Lower leg skin (tissue), 4 donors: ENCODE measurements around the gene FAM170B. TPM values are rescaled to one million over a fixed set of nuclear protein-coding genes. Genes with fewer than 3 reads are reported as not detected.
A peak's percentile ranks its signal among the peaks of the same experiment; 100 is the strongest.

ENCODE experiments used
- DNase-seq, 2 donors: peaks; one replicate each; pipeline ENCODE4 v3.0.0-alpha.2; 2019; ENCODE audit warnings: low spot score in 2 of 2
- H3K4me3 ChIP-seq: fragments of 200-600 bp; sonication (generic); 2 replicates; pipeline ENCODE4 v1.5.1; 2017; ENCODE audit warnings: mild to moderate bottlenecking, low read depth; ENCODE audit not compliant: poor library complexity, severe bottlenecking
- POLR2A ChIP-seq, 2 donors: fragments of 450-650 bp; IDR thresholded peaks; one replicate each; pipeline ENCODE4 v1.6.1; 2016 to 2017; ENCODE audit warnings: antibody characterized with exemption in 2 of 2, mild to moderate bottlenecking in 1 of 2, moderate library complexity in 1 of 2
- WGBS, 2 donors: methylation state at CpG; one replicate each; pipeline ENCODE4 v1.1.5; 2018; 5-methylcytosine and 5-hydroxymethylcytosine counted together
- intact Hi-C: fragments of 100-400 bp; cut with DNase I; formaldehyde crosslinking; loops from one replicate; pipeline ENCODE4 v1.15.0; 2023; ENCODE audit warnings: low total_unique reads
- total RNA-seq, 4 donors: library from RNA; depleted of rRNA; stranded (reverse); fragments of >200 nt; gene quantifications; one replicate each; pipeline ENCODE4 v1.1.0, GENCODE V29; 2016
- TF ChIP-seq, protein P1 (sequence below), 3 donors: fragments of 450-650 bp; IDR thresholded peaks; one replicate each; pipeline ENCODE4 v1.5.1; 2016; ENCODE audit warnings: antibody characterized with exemption in 3 of 3, mild to moderate bottlenecking in 3 of 3, moderate library complexity in 2 of 3

Gene FAM170B
- not detected for total RNA-seq

DNA sequence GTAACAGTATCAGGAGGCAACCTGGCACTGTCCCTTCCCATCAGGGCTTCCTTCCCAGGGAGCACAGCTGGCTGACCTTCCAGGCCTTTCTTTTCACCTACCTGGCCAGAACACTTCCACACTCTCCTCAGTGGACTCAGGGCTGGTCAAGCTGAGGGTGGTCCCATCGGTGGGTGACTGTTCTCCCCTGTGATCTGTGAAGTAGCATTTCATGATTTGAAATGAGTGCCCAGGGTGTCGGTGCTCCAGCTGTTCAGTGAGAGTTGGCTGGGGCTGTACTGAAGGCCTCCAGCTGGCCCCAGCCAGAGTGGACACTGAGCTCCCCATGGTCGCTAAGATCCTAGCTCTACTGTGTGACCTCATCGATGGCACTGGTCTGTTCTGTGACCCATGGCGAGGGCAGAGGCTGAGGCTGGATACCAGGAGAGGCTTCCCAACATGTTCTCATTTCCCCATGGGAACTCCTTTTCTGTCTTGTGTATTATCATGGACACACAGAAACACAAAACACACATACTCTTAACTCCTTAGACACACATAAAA is at the start of gene FAM170B:
TSS of gene FAM170B (minus strand) at position 316 of the 543 bp plus-strand sequence. CDS start at position 213, 103 bp downstream.
- intact Hi-C loops = no loop called here
- peak in 1 of 2 donors; percentile 62 for DNase-seq
- no peak within 1 kb of the TSS for H3K4me3 ChIP-seq
- TF ChIP-seq, protein P1, sequence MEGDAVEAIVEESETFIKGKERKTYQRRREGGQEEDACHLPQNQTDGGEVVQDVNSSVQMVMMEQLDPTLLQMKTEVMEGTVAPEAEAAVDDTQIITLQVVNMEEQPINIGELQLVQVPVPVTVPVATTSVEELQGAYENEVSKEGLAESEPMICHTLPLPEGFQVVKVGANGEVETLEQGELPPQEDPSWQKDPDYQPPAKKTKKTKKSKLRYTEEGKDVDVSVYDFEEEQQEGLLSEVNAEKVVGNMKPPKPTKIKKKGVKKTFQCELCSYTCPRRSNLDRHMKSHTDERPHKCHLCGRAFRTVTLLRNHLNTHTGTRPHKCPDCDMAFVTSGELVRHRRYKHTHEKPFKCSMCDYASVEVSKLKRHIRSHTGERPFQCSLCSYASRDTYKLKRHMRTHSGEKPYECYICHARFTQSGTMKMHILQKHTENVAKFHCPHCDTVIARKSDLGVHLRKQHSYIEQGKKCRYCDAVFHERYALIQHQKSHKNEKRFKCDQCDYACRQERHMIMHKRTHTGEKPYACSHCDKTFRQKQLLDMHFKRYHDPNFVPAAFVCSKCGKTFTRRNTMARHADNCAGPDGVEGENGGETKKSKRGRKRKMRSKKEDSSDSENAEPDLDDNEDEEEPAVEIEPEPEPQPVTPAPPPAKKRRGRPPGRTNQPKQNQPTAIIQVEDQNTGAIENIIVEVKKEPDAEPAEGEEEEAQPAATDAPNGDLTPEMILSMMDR (IDR thresholded peaks at IDR 0.05) = no peak
- no peak for TF ChIP-seq POLR2A (IDR thresholded peaks at IDR 0.05)
- 50 to 87% methylated on average over 5 of the region's 5 CpGs for WGBS, 2 donors

DNA sequence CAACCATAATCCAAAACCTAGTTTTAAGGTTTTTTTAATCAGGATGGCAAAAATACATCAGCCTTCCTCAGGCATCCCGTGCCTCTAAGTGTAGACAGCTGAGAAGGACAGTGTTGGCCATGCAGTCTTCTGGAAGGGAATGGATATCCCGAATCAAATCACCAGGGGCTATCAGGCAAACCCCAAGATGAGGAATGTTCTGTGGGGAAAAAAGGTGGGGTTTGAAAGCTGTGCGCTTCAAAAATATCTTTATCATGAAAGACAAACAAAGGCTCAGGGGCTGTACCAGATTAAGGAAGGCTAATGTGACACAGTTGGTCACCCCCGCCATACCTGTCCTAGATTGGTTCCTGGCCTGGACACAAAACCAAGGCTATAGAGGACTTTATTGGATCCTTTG is 49.0 kb upstream of the FAM170B start:
- no peak overlapping the region for H3K4me3 ChIP-seq
- peak in 1 of 2 donors; percentile 26 for DNase-seq
- intact Hi-C loops = no loop called here
- WGBS, 2 donors = 86 to 91% methylated on average over 4 of the region's 4 CpGs
- TF ChIP-seq, protein P1 (IDR thresholded peaks at IDR 0.05) = no peak
- TF ChIP-seq POLR2A (IDR thresholded peaks at IDR 0.05) = no peak

DNA sequence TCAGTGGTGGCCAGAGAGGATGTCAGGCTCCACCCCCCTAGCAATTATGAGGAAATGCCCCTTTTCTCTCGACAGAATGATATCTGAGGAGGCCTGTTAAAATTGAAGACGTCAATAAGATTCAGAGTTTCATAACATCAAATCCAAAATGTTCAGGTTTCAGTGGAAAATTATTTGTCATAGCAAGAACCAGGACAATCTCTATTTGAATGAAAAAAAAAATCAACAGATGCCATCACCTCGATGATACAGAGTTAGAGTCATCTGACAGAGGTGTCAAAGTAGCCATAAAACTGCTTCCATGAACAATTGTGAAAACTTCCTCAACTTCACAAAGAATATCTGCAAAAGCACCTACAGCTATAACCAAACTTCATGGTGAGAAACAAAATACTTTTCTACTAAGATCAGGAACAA is 46.6 kb upstream of the FAM170B start:
- TF ChIP-seq POLR2A (IDR thresholded peaks at IDR 0.05) = no peak
- TF ChIP-seq, protein P1 (IDR thresholded peaks at IDR 0.05) = no peak
- no peak for DNase-seq
- no peak overlapping the region for H3K4me3 ChIP-seq
- WGBS, 2 donors = 27 to 37% methylated on average over 3 of the region's 3 CpGs
- intact Hi-C loops = no loop called here

DNA sequence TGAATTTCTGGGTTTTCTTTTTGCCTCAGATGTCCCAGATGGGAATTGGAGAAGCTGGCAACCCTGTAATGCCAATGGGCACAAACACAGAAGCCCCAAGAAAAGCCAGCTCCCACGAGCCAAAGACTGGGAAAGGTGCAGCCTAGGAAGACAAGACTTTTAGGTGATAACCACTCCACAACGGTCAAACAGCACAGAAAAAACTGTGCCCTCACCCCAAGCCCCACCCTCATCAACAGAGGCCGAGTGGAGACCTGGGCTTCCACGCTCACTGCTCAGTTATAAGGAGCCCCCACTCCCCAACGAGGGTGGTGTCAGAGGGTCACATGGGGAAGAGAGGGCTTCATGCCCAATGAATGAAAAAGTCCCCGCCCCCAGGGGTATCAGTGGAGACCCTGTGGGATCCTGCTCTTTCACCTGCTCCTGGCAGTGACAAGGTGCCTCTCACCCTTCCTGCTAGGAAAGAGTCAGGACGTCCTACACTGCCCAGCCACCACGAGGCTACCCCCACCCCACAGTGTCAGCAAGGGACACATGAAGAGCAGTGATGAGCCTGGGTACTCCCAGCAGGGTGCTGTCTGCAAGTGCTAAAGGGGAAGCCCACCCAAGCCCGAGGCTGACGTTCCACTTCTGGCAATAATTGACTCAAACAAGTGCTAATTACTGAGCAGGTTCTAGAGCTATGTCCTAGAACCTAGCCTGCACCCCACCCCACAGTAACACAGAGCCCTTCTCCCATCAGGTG is 46.0 kb upstream of the FAM170B start:
- WGBS, 2 donors = 60 to 81% methylated on average over 10 of the region's 10 CpGs
- H3K4me3 ChIP-seq = no peak overlapping the region
- DNase-seq = peak in 1 of 2 donors; percentile 79
- intact Hi-C loops = no loop called here
- TF ChIP-seq POLR2A (IDR thresholded peaks at IDR 0.05) = no peak
- TF ChIP-seq, protein P1 (IDR thresholded peaks at IDR 0.05) = no peak

DNA sequence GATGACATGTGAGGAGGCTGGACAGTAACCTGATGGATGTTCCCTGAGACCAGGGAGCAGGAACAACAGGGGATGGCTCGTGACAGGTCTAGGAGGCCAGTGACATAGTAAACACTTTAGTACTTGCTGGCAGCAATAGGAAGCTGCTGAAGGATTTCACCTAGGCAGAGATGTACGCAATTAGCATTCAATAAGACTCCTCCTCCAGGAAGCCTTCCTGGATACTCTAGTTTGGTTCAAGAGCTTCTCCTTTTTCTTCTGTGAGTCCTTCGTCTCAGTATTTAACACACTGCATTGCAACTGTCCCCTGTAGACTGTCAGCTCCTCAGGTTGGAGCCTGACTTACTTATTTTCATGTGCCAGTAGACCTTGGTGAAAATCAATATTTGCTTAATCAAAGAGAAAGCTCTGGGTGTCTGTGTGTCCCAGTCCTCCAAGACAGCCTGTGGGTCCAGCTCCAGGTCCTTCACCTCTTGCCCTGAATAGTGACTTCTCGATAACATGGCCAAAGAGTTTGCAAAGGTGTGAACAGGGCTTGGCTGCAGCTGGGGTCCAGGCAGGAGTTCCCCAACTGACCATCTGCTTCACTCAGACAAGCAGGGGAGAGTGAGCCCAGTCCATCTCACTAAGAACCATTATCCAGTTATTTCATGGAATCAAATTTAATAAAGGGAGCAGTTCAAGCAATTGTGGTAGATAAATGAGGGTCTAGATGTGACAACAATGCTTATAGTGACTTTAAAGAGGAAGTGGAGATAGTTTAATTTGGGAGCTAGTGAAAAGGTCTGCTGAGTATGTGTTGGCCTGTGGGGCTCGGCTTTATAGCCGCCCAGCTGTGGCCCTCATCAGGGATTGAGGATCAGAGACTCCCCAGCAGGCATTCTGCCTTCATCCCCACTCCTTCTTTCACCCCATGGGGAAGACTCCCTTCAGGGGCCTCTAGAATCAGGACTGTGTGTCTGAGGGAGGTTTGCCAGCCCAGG is 45.0 kb upstream of the FAM170B start:
- TF ChIP-seq, protein P1 (IDR thresholded peaks at IDR 0.05) = no peak
- TF ChIP-seq POLR2A (IDR thresholded peaks at IDR 0.05) = no peak
- intact Hi-C loops = no loop called here
- 88 to 89% methylated on average over 6 of the region's 6 CpGs for WGBS, 2 donors
- H3K4me3 ChIP-seq = no peak overlapping the region
- peak in 1 of 2 donors; percentile 74 for DNase-seq
